Activated naive CD4-positive, alpha-beta T cell treated with anti-CD3 and anti-CD28 coated beads, Interleukin-2, amount 50 U/mL, for 72 hours (primary cell): ENCODE measurements around the gene RBMS1. TPM values are rescaled to one million over a fixed set of nuclear protein-coding genes. Genes with fewer than 3 reads are reported as not detected.

Experiments used
- ATAC-seq, 2 donors: fragments of 150-1000 bp; cut with Tn5 transposase; 2 replicates each; pipeline ENCODE4 v1.10.0; 2021; ENCODE audit warnings: mild to moderate bottlenecking in 2 of 2, moderate library complexity in 2 of 2
- DNase-seq, 2 donors: peaks; one replicate each; pipeline ENCODE4 v3.0.0; 2021 to 2022; ENCODE audit warnings: low spot score in 2 of 2
- H3K27ac Mint-ChIP-seq, 2 donors: one replicate each; pipeline ENCODE4 v1.8.0; 2022; ENCODE audit warnings: mild to moderate bottlenecking in 2 of 2, mixed read lengths in 2 of 2
- H3K36me3 Mint-ChIP-seq, 2 donors: one replicate each; pipeline ENCODE4 v1.8.0; 2022; ENCODE audit warnings: mixed read lengths in 2 of 2
- H3K9me3 Mint-ChIP-seq, 2 donors: one replicate each; pipeline ENCODE4 v1.8.0; 2022; ENCODE audit warnings: mixed read lengths in 2 of 2
- total RNA-seq, 2 donors: library from RNA; stranded (reverse); gene quantifications; one replicate each; pipeline ENCODE4 v1.2.3, GENCODE V29; 2022

RBMS1 gene
- total RNA-seq, 2 donors from 2014 or later: 33.8 to 52.9 TPM

- H3K36me3 Mint-ChIP-seq: peaks cover 0 to 7% of the 10 kb centered on the region in 2 donors
- ATAC-seq (no peak), DNase-seq (no peak)
Observed at GRCh38 chr2:160228141-160228917, 265.3 kb downstream of the RBMS1 start.

DNA sequence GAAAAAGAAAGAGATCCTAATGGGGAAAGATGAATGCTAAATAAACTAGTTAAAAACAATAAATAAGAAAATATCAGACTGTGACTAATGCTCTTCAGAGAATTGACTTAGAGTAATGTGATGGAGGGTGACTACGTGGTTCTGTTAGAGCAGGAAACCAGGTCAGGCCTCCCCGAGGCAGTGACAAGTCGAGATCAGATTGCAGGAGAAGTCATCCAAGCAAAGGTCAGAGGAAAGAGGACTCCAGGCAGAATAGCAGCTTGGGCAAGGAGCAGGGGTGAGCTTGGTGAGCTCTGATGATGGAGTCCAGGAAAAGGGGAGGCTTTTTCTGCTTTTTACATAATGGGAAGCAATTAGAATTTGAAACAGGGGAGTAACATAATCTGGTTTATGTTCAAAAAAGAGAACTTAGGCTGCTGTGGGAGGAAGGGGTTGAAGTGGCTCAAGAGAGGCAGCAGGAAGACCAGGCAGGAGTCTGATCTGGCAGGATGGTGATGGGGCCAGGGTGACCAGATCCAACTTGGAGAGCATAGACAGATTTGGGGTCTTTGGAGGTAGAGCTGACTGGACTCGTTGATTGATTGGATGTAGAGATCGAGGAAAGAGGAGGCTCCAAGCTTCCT lies 266.2 kb downstream of the RBMS1 start:
- Mint-ChIP-seq H3K9me3 (no peaks in the 10 kb centered on the region), H3K27ac (no peak overlapping the region), H3K36me3 (peaks cover 0 to 7% of the 10 kb centered on the region in 2 donors)
- ATAC-seq (no peak), DNase-seq (no peak)

More at GRCh38 chr2:160228141-160228917, 265.3 kb downstream of the RBMS1 start:
- Mint-ChIP-seq H3K27ac (no peak overlapping the region), H3K9me3 (no peaks in the 10 kb centered on the region)

- H3K27ac Mint-ChIP-seq: no peak overlapping the region
Observed at GRCh38 chr2:160226367-160226766, 267.2 kb downstream of the RBMS1 start.

DNA sequence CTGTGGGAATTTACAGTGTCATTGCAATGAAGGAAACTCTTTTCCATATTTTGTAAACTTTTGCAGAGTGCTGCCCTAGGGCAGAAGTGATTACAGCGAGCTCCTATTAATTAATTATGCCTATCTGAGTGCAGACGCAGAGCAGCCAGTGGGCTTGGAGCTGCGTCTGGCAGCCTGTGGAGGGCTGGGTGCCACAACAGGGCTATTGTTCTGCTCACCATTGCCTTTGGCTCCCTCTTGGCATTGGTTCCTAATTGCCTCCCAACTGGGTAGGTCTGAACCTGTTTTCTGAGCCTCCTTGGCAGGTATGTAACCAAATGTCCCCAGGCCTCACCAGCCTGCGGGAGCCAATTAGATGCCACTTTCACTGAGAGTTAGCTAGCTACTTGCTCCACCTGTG lies 267.9 kb downstream of the RBMS1 start:
- no peak for ATAC-seq
- no peaks in the 10 kb centered on the region for H3K9me3 Mint-ChIP-seq
- no peak overlapping the region for H3K27ac Mint-ChIP-seq
- H3K36me3 Mint-ChIP-seq: peaks cover 0 to 7% of the 10 kb centered on the region in 2 donors
- no peak for DNase-seq

More at GRCh38 chr2:160226367-160226766, 267.2 kb downstream of the RBMS1 start:
- Mint-ChIP-seq H3K9me3 (no peaks in the 10 kb centered on the region), H3K36me3 (peaks cover 0 to 7% of the 10 kb centered on the region in 2 donors)
- DNase-seq (no peak), ATAC-seq (no peak)

- no peaks in the 10 kb centered on the region for H3K9me3 Mint-ChIP-seq
- H3K27ac Mint-ChIP-seq: peak overlapping the region in 1 of 2 donors; percentile 80
- H3K36me3 Mint-ChIP-seq: peaks cover 0 to 7% of the 10 kb centered on the region in 2 donors
- ATAC-seq: peak in 1 of 2 donors; percentile 2
- no peak for DNase-seq
Observed at GRCh38 chr2:160224507-160224906, 269.1 kb downstream of the RBMS1 start.

DNA sequence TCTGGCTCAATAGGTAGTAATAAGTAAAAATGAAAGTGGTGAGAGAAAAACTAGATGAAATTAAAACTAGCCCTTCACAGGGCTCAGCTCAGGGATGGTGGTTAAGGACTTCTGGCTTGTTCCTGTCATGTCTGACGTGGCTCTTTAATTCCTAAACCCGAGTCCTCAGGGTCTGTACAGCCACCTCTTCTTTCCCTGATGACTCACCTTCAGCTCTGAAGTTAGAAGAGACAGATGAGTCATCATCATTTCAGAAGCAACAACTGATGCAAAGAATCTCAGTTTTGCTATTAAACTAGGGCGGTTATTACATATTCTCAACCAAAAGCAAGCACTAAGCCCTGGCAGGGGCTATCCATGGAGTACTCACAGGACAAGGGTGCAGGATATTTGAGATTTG lies 269.5 kb downstream of the RBMS1 start:
- Mint-ChIP-seq H3K36me3 (peaks cover 0 to 7% of the 10 kb centered on the region in 2 donors), H3K27ac (peak overlapping the region; percentile 80 to 87), H3K9me3 (no peaks in the 10 kb centered on the region)
- DNase-seq (peak; percentile 52 to 65), ATAC-seq (peak; percentile 81 to 90)

DNA sequence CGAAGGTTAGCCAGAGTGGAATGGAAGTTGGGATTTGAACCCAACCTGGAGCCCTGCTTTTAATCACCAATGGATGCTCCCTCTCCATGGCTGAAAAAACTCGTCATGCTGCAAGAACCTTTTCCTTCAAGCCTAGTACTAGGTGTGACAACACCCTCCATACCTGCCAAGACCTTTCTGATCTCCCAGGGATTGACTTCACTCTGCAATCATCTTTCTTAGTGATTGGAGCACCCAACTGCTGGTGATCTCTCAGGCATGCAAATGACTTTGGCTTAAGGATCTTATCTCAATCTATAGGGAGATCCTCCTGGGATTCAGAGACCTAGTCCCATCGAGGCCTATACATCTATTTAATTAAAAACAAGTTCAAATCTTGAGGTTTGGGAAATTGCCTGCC lies 270.0 kb downstream of the RBMS1 start:
- ATAC-seq (no peak), DNase-seq (no peak)
- Mint-ChIP-seq H3K36me3 (peaks cover 0 to 7% of the 10 kb centered on the region in 2 donors), H3K9me3 (no peaks in the 10 kb centered on the region), H3K27ac (peak overlapping the region; percentile 80 to 87)

DNA sequence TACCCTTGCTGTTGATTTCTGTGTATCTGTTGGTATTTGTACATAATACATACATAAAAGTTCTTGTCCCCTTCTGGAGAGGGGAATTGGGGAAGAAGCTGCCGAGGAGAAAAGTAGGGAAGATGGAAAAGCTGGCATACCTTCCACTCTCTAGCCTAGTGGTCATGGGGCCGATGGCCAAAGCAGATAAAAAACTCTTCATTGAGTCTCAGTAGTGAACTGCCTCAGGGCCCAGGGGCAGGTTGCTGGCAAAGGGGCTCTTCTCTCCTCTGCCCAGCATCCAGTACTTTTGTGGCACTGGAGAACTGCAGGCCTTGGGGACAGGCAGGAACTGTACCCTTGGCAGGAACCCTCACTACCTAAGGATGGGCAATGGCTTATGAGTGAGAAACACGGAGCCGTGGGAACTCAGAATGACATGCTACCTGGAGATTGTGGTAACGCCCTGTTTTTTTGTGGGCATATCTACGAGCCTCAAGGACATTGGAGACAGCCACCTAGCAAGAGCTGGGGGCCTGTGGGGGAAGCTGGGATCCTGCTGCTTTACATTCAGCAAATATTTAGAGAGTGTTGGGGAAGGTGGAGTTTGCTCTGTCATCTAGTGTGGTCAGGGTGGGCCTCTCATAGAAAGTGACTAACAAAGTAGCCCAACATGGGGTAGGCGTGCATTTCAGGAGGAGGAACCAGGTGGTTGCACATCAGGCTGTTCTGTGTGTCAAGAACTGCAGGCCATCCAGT lies 270.9 kb downstream of the RBMS1 start:
- ATAC-seq (no peak), DNase-seq (no peak)
- Mint-ChIP-seq H3K27ac (no peak overlapping the region), H3K9me3 (no peaks in the 10 kb centered on the region), H3K36me3 (peaks cover 0 to 5% of the 10 kb centered on the region in 2 donors)
